T-helper 2 cell treated with Interferon-gamma antibody and Interleukin-4, amounts not matched to agents 100 ng/mL and 5 ng/mL, for 36 hours (primary cell): ENCODE data around the gene SPIB. TPM values are rescaled to one million over a fixed set of nuclear protein-coding genes. Genes with fewer than 3 reads are reported as not detected.

Experiments
- intact Hi-C: fragments of 100-400 bp; cut with micrococcal nuclease; formaldehyde crosslinking; loops from one replicate; pipeline ENCODE4 v1.15.1; 2023
- total RNA-seq: library from RNA; stranded (reverse); gene quantifications from 2 replicates; pipeline ENCODE4 v1.2.3, GENCODE V29; 2022

Gene SPIB
- total RNA-seq, 1 donor from 2014 or later = 0.68 TPM

- intact Hi-C loops = no loop called here
Observed at GRCh38 chr19:50417111-50418081, 1.3 kb upstream of the SPIB start.

GRCh38 chr19:50419022-50419579 lies 363 bp downstream of the SPIB start:
- intact Hi-C loops = no loop called here

- intact Hi-C loops = no loop called here
Observed at GRCh38 chr19:50419580-50420035, 870 bp downstream of the SPIB start.

GRCh38 chr19:50420127-50420526 lies 1.4 kb downstream of the SPIB start:
- intact Hi-C loops = no loop called here

- intact Hi-C loops = no loop called here
Observed at GRCh38 chr19:50420808-50421207, 2.1 kb downstream of the SPIB start.

- intact Hi-C loops = no loop called here
Observed at GRCh38 chr19:50422397-50423278, 3.9 kb downstream of the SPIB start.

- intact Hi-C loops = no loop called here
Observed at GRCh38 chr19:50423279-50424113, 4.8 kb downstream of the SPIB start.

GRCh38 chr19:50425581-50425980 lies 6.8 kb downstream of the SPIB start:
- intact Hi-C loops = no loop called here

GRCh38 chr19:50427318-50427925 lies 8.7 kb downstream of the SPIB start:
- intact Hi-C loops = no loop called here

- intact Hi-C loops = no loop called here
Observed at GRCh38 chr19:50427997-50428425, 9.3 kb downstream of the SPIB start.

- intact Hi-C loops = no loop called here
Observed at GRCh38 chr19:50428772-50429463, 10.2 kb downstream of the SPIB start.

- intact Hi-C loops = loop anchor here (5.0 kb wide), 1 partner anchor 49 kb away; the partner anchor contains the start of gene POLD1
Observed at GRCh38 chr19:50430888-50431342, 12.2 kb downstream of the SPIB start.

- intact Hi-C loops = loop anchor here (5.0 kb wide), 1 partner anchor 49 kb away; the partner anchor contains the start of gene POLD1
Observed at GRCh38 chr19:50431343-50432220, 12.8 kb downstream of the SPIB start.

GRCh38 chr19:50432221-50433028 lies 13.7 kb downstream of the SPIB start, which contains the start of gene MYBPC2:
TSS of gene MYBPC2 (plus strand) at chr19:50432892. CDS start at chr19:50432954, 62 bp downstream.
- intact Hi-C loops = loop anchor here (5.0 kb wide), 1 partner anchor 50 kb away; the partner anchor contains the start of gene POLD1

- intact Hi-C loops = loop anchor here (5.0 kb wide), 1 partner anchor 51 kb away; the partner anchor contains the start of gene POLD1
Observed at GRCh38 chr19:50433201-50434180, 14.8 kb downstream of the SPIB start.

- intact Hi-C loops = loop anchor here (5.0 kb wide), 1 partner anchor 52 kb away; the partner anchor contains the start of gene POLD1
Observed at GRCh38 chr19:50434525-50434924, 15.8 kb downstream of the SPIB start.
